ENCODE data around the gene TEX35.
"Not testable (repeated sequence)": the region's sequence is repeated elsewhere in the genome, so short reads cannot be mapped to it uniquely, and the experiment has no call there.

Gene TEX35

GRCh38 chr1:178495741-178496409, 17.0 kb upstream of the TEX35 start:
- no peak for DNase-seq

- no peak for DNase-seq
Observed at GRCh38 chr1:178496410-178497135, 16.3 kb upstream of the TEX35 start, which contains the start of gene CLEC20A. Gene CLEC20A (minus strand): TSS chr1:178496964. CDS start chr1:178496939, 25 bp downstream.

DNA sequence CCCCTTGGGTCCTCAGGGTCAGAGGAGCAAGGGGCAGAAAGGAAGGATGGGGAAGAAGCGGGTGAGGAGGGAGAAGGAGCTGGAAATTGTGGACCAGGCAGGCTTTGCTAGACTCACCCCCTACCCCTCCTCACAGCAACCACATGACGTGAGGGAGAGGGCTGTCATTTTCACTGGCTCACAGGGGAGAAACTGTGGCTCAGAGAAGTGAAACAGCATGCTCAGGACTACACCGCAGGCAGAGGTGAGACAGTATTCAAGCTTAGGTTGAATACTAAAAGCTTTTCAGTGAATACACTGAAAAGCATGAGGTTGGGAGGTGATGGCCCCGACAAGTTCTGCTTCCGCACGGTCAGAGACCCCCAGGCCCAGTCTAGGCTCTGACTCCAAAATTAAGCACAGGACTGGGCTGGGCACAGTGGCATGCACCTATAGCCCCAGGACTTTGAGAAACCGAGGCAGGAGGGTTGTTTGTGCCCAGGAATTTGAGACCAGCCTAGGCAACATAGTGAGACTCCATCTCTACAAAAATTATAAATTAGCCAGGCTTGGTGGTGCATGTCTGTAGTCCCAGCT, 14.9 kb upstream of the TEX35 start:
- no peak for DNase-seq

GRCh38 chr1:178498896-178499675, 13.8 kb upstream of the TEX35 start:
- no peak for DNase-seq

DNA sequence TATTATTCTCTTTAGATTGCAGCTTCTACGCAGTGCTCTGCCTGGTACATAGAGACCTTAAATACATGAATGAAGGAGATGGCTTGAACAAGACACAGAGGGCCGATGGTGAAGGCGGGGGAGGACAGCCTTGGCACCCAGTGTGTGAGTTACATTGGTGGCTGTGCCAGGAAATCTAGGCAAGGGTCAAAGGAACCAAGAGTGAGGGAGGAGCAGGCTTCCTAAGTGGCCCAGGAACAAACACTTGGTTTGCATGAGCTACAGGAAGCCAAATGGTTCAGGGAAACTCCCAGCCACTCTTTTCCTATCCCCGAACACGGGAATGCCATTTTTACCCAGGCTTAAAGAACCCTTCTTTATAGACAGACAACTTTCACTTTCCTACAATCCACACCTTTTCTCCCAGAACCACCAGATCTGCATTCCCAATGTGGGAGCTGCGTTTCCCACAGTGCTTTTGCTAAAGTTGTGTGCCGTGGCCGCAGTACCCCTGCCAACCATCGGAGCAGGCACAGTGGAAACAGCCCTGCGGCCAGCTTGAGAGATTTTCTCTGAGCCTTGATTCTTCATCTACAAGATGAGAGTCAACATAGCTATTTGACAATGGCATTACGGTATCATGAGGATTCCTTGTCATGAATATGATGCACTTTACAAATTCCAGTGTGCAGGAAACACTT, 12.7 kb upstream of the TEX35 start:
- DNase-seq = no peak

DNA sequence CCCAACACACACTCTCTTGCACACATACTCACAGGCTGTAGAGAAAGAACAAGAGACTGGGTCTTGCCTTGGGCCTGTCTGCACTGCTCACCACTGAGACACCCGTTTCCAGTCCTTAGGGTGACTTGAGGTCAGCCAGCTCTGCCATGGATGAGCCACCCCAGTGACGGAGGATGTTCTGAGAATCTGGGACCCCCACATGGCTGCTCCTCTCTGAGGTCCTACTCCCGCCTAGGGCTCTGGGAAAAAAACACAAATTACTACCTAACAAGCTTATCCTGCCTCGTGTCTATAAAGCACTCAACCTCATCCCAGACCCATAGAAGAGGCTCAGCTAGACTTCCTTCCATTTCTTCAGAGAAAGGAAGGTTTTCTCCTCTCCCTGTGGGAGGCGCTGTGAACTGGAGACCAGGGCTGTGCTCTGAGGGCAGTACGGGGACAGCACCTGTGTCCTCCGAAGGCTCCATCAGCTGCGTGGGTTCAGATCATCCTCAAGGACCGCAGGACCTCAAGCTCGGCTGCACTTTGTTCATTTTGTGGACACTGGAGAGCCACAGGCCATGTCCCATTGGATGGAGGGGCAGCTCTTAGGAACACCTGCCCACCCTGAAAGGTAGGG, 11.9 kb upstream of the TEX35 start:
- no peak for DNase-seq

- no peak for DNase-seq
Observed at GRCh38 chr1:178501705-178502329, 11.1 kb upstream of the TEX35 start.

DNA sequence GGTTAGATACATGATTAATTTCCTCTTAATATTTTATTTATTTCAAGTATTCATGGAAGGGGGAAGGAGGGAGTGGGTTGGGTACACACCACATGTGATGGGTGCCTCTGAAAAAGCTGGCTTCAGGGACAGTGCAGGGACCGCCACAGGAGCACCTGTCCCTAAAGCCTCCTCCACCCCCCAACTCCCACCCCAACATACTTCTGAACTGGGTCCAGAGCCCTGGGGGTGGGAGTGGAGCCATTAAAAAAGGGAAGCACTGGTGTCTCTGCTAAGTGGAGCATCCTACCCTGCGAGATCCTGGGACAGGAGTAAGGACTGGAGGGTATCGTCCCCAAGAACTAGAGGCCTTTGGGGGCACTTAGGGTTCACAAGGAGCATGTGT, 10.6 kb upstream of the TEX35 start:
- DNase-seq = no peak

GRCh38 chr1:178502856-178503255, 10.1 kb upstream of the TEX35 start:
- no peak for DNase-seq

DNA sequence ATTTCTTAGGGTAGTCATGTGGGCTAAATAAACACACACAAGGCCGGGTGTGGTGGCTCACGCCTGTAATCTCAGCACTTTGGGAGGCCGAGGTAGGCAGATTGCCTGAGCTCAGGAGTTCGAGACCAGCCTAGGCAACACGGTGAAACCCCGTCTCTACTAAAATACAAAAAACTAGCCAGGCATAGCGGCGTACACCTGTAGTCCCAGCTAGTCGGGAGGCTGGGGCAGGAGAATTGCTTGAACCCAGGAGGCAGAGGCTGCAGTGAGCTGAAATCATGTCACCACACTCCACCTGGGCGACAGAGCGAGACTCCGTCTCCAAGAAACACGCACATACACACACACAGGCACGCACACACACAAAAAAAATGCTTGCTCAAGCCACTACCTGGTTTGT, 9.6 kb upstream of the TEX35 start:
- not testable (repeated sequence) for DNase-seq

- no peak for DNase-seq
Observed at GRCh38 chr1:178503849-178504248, 9.1 kb upstream of the TEX35 start.

DNA sequence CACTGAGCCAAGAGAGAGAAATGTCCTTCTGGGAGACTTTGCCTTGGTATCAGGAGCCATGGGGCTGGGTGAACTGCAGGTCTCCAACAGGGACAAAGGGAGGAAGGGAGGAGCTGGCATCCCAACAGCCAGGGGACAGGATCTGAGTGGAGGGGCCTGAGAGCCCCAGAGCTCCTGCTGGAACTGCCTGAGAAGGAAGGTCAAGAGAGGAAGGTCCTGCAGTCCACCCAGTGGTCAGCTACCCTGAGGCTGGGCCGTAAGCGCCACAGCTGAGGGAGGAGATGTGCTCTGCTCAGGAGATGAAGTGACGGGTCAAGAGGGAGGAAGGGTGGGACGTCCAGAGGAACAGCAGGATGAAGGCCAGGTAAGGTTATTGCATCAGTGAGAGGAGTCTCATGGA, 8.6 kb upstream of the TEX35 start:
- no peak for DNase-seq

DNA sequence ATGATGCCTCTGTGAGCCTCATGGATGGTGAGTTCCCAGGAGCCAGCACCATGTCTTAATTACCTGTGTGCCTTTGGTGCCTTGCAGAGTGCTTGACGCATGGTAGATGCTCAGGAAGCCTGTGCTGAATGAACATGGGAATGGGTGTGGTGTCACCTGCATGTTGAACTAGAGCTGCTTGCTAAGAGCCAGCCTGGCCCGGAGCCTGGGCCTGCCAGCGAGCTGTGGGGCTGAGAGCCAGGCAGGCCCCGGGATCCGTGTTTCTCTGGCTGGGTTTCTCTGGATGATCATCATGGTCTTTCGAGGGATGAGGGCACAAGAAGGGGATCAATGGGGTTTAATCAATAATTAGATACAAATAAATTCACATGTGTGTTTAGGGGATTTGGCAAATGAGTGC, 6.7 kb upstream of the TEX35 start:
- DNase-seq = no peak

DNA sequence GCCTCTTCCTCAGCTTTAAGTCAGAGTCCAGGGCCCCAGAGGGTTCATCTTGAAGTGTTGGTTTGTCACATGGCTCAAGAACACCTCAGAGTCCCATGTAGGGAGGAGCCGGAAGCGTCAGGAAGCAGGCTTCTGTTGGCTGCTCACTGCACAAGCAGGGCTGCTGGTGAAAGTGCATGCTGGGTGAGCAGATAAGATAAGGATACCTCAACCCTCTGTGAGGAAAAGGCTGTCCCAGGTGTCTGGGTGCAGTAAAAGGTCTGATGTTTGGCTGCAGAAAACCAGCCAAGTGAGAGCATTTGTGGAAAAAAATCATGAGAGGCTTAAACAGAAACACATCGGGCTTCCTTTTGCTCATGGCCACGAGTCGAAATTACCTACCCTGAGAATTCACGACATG, 6.2 kb upstream of the TEX35 start:
- no peak for DNase-seq

- no peak for DNase-seq
Observed at GRCh38 chr1:178509414-178510007, 3.4 kb upstream of the TEX35 start.

DNA sequence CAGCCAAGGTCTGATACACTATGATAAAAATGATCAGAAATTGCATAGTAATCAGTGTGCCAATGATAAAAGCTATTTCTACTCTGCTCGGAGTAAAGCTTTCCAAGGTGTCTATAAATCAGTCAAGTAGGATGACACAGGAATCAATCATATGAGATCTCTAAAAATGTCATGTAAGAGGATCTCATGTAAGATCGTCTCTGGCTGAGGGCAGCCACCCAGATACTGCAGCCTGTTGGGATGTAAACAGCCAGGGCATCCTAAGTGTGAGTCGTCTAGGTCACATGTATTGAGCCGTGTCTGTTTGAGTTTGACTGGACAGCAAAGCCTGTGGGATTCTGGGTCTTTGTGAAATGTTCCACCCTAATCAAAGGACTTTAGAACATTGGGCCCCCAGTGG, 2.8 kb upstream of the TEX35 start:
- DNase-seq = no peak

- no peak for DNase-seq
Observed at GRCh38 chr1:178513278-178513983, 522 bp downstream of the TEX35 start.

GRCh38 chr1:178516110-178516509, 3.2 kb downstream of the TEX35 start:
- no peak for DNase-seq

DNA sequence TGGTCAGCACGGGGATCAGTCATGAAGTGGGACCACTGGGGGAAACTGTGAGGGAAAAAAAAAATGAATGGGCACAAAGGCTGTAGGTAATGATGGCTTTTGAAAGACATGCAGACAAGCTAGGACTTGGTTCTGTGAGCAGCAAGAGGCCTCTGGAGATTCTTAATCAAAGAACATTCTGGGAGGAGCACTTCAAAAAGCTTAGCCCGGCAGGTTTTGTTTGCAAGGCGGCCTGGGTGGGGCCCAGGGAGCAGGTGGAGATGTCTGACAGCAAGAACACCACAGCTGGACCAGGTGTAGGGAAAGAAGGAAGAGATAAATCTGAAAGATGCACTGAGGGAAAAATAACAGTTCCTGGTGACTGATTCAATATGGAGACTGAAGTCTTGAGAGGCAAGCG, 6.0 kb downstream of the TEX35 start:
- DNase-seq = no peak

- no peak for DNase-seq
Observed at GRCh38 chr1:178520803-178521202, 7.9 kb downstream of the TEX35 start.

DNA sequence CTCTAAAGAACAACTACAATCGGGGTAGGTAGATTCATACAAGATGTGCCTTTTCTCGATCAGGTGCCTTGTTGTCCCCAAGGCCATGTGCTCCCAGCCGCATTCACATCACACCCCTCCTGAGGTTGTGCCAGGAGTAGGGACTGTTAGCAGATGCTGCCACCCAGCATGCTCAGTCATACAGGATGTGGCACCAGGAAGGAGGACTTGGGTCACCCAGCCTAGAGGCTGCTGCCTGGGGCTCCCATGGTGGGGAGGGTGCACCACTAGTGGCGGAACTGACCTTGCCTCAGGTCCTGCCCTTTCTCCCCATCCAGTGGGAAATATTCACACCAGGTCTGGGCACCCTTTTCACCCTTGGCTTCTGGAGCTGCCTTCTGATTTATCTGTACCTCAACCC, 8.3 kb downstream of the TEX35 start:
- no peak for DNase-seq
